GM19324 (cell line): ENCODE measurements around the gene CDH13.

ENCODE experiments used
- ATAC-seq: cut with Tn5 transposase; IDR thresholded peaks from one replicate; pipeline ENCODE4 v1.9.1; 2021; ENCODE audit warnings: mild to moderate bottlenecking, moderate library complexity; ENCODE audit not compliant: unreplicated experiment, low FRiP score

The CDH13 gene

DNA sequence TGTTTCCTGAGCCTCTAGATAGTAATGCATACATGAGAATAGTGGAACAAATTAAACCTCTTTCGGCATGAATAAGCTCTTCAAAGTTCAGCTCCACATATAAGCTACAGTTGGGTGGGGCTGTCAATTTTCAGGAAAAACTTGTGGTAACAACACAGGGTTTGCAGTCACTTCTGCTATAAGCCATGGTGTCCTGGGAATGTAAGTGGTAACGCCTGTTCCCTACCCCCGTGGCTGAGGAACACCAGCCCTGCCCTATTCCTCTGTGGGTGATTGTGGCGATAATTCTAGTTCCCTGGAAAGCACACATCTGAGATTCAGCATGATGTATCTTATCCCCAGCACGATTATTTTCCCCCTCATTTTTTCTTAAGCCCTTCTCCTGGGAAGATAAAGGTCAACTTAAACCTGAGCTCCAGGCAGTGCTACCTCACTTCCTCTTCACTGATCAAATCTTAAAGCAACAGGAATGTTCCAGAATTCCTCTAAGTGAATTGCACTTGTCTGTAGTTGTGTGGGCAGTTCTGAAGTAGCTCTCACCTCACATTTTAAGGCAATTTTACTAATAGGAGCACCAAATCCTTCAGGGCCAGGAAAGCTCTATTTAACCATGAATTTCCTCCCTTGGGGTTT is 680.3 kb downstream of the CDH13 start:
- ATAC-seq = no peak

GRCh38 chr16:83307594-83307992 is 680.8 kb downstream of the CDH13 start:
- no peak for ATAC-seq

DNA sequence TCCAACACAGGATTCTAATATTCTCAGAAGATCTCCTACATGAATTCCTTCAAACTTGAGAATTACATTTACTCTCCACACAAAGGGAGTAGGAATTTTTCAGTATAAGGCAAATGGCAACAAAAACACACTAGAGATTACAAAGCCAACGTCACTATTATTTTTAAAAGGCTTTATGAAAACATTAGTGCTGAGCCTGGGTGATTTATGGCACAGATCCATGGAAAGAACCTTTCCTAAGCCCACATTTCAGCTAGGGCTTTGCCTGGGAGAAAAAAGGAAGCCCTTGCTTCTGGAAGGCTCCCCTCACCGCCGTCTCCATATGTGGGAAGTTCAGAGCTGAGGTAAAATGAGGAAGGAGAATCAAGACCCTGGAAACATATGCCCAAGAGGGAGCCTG is 681.6 kb downstream of the CDH13 start:
- no peak for ATAC-seq

DNA sequence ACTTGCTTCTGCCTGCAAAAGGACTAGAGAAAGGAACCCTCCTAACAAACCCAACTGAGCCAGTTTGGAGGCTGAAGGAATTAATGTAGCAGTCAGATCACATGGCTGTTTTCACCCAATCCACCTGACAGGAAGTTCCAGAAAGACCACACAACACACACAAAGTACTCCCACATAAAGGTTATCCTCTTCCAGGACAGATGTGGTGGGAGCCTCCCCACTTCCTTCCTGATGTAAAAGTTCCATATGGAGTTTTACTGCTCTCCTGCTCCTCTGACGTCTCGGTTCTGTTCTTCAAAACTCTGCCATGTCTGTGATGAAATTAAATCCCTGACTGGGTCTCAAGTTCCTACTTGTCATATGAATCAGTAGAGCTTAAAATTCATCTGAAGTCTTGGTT is 684.0 kb downstream of the CDH13 start:
- ATAC-seq = no peak

- no peak for ATAC-seq
Measured at GRCh38 chr16:83312015-83312717, 685.4 kb downstream of the CDH13 start.

GRCh38 chr16:83312718-83313245 is 686.0 kb downstream of the CDH13 start:
- no peak for ATAC-seq

- no peak for ATAC-seq
Measured at GRCh38 chr16:83315271-83315670, 688.5 kb downstream of the CDH13 start.

GRCh38 chr16:83316458-83316857 is 689.7 kb downstream of the CDH13 start:
- ATAC-seq = no peak

DNA sequence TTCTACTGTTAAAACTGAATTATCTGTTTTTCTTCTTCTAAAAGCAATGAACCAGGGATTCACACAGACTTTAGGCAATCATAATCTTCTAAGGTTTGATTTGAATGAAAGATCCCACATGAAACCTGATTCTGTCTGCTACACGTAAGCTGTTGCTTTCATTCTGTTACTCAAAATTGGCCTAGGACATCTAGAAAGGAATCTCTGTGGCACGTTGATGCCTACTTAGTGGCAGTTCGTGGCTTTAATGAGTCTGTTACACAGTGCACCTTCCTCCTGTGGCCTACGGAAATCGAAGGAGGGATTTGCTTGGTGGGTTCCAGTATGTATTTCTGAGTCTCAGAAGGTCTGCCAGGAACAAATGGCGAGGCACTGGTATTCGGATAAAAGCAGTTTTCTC is 691.6 kb downstream of the CDH13 start:
- no peak for ATAC-seq

- ATAC-seq = no peak
Measured at GRCh38 chr16:83328936-83329335, 702.2 kb downstream of the CDH13 start.

DNA sequence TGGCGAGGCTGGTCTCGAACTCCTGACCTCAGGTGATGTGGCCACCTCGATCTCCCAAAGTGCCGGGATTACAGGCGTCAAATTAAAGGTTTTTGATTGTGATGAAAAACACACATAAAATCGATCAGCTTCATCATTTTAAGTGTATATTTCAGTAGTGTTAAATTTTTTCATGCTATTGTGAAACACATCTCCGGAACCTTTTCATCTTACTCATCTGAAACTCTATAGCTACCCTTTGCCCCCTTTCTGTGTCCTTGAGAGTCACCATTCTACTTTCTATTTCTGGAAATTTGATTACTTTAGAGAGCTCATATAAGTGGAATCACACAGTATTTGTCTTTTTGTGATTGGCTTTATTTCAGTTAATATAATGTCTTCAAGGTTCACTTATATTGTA is 702.7 kb downstream of the CDH13 start:
- no peak for ATAC-seq

GRCh38 chr16:83330251-83330650 is 703.5 kb downstream of the CDH13 start:
- no peak for ATAC-seq

DNA sequence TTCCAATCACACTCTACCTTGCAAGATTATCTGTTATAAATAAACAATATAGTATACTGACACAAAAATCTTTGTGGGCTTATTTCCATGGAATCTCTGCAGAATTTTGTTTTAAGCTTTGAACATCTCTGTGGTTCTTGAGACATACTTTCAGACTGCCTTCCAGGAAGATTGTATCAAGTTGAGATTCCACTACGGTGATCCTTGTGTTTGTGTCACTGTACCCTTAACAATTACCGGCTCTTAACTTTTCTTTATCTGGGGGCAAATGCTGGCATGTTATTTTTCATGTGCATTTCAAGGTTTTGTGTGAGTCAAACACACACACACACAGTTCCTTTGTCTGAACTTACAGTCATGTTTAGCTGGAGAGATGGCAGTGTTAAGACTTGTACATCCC is 708.3 kb downstream of the CDH13 start:
- ATAC-seq = no peak

GRCh38 chr16:83336603-83337002 is 709.8 kb downstream of the CDH13 start:
- no peak for ATAC-seq

DNA sequence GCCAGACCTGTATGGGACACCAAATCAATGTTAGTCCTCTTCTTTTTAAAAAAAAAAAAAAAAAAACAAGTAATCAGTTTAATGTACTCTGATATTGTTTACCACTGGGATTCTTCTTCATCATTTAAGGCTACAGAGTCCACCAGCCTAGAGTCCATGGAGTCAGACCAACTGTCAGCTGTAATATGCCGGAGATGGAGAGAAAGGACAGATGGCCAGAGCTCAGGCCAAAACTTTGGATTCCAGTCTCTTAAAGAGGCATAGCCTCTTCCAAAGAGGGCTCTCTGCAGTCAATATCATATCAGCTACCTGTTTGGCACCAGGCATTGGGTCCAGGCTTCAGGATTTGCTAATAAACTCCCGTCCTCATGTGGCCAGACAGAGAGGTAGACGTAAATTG is 711.4 kb downstream of the CDH13 start:
- no peak for ATAC-seq

GRCh38 chr16:83338941-83339340 is 712.2 kb downstream of the CDH13 start:
- ATAC-seq = no peak

GRCh38 chr16:83343935-83344366 is 717.2 kb downstream of the CDH13 start:
- no peak for ATAC-seq

DNA sequence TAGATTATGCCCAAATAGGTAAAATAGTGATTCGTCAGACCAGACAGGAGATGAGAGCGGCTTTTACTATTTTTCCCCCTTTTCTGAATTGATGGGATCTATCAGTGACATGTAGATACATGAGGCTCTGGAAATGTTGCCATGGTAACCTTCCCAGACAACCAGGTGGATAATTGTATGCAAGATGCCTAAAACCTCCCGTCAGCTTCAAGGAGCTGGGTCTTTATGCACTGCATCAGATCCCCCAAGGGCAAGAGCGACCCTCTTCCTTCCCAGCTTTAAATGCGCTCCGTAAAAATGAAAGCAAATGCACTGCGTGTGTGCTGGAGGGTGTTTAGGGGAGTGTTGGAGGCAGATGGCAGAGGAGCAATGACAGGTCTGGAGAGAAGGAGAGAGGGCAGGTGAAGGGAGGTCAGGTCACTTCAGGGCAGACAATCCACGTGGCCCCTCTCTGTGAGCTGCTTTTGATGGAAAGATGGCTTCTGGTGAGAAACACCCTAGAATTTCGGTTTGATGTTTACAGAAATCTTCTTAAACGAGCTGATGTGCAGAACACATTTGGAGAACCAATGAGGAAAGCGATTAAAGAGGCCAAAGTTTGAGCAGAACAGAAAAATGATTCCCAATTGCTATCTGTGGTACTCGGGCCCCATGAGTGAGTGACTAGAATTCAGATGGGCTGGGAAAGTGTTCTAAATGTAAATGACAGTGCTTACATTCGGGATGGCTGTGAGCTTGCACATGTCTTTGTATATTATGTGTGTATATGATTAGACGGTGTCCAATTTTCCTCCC is 719.3 kb downstream of the CDH13 start:
- ATAC-seq = no peak

GRCh38 chr16:83348991-83349390 is 722.2 kb downstream of the CDH13 start:
- ATAC-seq = no peak

DNA sequence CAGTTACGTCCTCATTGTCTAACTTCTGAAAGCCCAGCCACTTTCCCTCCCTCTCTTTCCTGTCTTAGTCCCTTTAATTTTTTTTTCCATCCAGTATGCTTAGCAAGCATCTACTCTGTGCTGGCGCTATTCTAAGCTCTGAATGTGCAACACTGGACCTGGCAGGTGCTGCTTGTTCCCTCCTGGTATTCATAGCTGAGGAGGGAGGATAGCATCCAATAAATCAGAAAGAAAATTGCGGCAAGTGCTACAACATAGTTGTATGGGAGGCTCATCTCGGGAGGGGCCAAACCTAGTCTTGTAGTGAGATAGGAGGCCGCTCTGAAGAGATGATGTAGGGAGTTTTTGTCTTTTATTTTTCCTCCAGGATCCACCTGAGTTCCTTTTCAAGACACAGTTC is 723.7 kb downstream of the CDH13 start:
- ATAC-seq = no peak

DNA sequence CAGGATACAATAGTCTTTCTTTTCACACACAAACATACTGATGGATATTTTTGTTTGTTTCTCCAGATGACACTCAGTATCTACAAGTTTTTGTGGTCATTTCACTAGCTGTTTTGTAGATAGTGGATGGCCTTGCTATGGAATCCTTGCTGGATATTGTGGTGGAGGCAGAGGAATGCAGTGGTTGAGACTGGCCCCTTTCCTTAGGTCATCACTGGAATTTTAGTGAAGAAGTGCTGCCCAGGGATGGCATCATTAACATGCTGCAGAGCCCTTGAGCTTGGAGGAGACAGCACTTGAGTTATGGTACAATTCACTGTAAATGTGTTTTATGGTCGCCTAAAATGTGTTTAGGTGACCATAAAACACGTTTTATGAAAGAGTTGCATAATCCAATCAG is 725.1 kb downstream of the CDH13 start:
- no peak for ATAC-seq
